T-helper 1 cell (primary cell): ENCODE results near the gene LRRC10.
"Not testable (repeated sequence)": the region's sequence is repeated elsewhere in the genome, so short reads cannot be mapped to it uniquely, and the experiment has no call there.

Experiments used
- DNase-seq, 5 donors: peaks; one replicate each; pipeline ENCODE4 v3.0.0-alpha.2; 2012 to 2020

LRRC10 gene

DNA sequence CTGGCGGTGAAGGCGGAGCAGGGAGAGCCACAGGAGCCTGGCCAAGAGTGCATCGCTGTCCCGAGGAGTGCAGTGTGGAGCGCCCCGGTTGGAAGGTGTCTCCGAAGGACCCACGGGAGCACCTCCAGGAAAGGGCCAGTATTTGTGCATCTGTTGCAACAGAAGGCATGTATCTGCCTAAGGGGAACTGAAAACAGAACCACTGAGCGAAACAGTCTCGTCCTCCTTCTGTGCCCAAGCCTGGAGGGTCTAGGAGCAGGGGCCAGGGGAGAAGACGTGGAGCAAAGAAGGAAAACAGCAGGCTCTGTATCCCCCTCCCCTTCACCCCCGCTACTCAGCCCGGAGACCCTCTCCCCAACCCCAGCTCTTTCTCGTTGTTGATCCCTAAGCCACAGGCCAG is 5.3 kb upstream of the LRRC10 start:
- DNase-seq: no peak

DNA sequence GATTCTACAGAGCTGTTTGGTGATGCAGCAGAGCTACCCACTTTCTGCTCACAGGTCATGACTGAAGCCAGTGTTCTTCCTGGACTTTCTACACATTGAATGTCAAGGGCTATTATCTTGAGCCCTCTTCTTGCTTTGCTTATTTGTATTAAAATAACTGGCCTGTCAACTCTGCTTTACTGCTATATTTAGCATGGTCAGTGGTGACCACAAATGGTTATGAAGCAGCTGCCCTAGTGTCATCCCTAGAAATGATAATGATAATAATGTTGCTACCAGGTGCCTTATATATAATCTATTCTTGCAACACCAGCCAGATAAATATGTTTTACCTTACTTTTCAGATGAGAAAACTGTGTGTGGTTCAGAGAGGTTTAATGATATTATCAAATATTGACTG is 2.6 kb upstream of the LRRC10 start:
- no peak for DNase-seq

DNA sequence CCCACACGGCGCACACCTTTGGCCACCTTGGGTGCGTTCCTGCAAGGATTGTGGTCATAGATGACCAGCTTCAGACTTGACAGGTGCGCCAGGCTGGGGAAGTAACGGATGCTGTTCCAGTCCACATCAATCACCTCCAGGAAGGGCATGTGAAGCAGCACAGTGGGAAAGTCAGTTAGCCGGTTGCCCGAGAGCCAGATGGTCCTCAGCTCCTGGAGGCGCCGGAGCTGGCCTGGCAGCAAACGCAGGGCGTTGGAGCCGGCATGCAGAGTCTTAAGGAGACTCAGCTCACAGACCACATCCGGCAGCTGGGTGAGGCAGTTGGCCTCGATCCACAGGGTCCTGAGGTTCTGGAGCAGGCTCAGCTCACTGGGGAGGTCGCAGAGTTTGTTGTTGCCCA is 581 bp downstream of the LRRC10 start:
- no peak for DNase-seq

GRCh38 chr12:69608114-69608513 is 2.6 kb downstream of the LRRC10 start:
- no peak for DNase-seq

GRCh38 chr12:69604275-69604674 is 6.4 kb downstream of the LRRC10 start:
- not testable (repeated sequence) for DNase-seq

DNA sequence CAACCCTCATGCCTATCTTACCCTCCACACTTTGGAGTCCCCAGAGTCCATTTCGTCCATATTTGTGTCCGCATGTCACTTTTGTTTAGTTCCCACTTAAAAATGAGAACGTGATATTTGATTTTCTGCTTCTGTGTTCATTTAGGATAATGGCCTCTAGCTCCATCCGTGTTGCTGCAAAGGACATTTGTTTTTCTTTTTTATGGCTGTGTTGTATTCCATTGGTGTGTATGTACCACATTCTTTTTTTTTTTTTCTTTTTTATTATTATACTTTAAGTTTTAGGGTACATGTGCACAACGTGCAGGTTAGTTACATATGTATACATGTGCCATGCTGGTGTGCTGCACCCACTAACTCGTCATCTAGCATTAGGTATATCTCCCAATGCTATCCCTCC is 7.2 kb downstream of the LRRC10 start:
- not testable (repeated sequence) for DNase-seq

GRCh38 chr12:69602954-69603353 is 7.8 kb downstream of the LRRC10 start:
- no peak for DNase-seq

GRCh38 chr12:69601962-69602685 is 8.6 kb downstream of the LRRC10 start:
- DNase-seq: no peak

DNA sequence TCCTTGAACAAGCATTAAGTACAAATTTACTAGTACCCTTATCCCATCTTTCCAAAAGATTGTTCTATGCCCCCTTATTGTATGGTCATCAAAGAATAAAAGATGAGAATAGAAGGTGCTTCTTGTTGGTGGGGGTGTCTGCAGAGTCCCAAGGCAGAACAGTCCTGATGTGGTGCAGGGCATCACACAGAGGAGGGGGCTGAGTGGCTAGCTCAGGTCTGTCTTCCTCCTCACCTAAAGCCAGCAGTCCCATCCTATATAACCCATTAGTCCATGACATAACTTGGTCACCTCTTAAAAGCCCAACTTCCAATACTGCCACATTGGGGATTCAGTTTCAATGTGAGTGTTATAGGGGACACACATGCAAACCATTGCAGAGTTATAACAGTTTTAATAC is 9.9 kb downstream of the LRRC10 start:
- DNase-seq: no peak

DNA sequence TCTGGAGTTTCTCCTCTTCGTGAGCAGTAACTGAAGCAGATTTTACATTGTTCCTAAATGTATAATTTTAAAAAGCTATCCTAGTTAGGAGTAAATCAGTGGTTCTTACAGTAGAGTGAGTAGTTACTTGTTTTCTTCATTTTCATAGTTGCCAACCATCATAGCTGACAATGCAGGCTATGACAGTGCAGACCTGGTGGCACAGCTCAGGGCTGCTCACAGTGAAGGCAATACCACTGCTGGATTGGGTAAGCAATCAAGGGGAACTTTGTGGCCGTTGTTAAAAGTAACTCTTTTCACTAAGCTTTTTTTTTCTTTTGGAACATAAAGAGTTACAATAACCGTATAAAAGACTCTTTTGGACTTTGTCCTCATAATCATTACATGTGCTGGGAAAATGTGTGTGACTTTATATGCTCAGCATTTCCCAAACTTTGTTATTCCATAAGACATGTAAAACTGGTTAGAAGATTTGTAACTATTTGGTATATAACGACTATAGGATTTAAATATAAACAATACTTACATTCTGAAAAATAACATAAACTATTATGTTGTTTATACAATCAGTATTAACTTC is 12.4 kb downstream of the LRRC10 start:
- DNase-seq: no peak

GRCh38 chr12:69595689-69596088 is 15.0 kb downstream of the LRRC10 start:
- DNase-seq: no peak

- no peak for DNase-seq
Measured at GRCh38 chr12:69589082-69589481, 21.6 kb downstream of the LRRC10 start.

DNA sequence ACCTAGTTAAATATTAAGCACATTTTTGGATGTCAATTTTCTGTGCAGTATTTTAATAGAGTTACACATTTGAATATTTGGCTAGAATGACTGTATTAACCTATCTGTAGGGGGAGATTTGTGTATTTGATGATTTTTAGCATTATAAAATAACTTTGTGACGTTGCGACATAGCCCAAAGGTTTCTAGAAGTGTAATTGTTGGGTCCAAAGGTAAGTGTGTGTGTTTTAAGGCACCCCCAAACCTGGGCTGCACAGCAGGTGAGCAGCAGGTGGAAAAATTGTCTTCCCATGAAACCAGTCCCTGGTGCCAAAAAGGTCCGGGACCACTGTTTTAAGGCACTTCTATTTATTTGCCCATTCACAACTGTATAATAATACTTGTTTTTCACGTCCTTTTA is 22.2 kb downstream of the LRRC10 start:
- DNase-seq: no peak

DNA sequence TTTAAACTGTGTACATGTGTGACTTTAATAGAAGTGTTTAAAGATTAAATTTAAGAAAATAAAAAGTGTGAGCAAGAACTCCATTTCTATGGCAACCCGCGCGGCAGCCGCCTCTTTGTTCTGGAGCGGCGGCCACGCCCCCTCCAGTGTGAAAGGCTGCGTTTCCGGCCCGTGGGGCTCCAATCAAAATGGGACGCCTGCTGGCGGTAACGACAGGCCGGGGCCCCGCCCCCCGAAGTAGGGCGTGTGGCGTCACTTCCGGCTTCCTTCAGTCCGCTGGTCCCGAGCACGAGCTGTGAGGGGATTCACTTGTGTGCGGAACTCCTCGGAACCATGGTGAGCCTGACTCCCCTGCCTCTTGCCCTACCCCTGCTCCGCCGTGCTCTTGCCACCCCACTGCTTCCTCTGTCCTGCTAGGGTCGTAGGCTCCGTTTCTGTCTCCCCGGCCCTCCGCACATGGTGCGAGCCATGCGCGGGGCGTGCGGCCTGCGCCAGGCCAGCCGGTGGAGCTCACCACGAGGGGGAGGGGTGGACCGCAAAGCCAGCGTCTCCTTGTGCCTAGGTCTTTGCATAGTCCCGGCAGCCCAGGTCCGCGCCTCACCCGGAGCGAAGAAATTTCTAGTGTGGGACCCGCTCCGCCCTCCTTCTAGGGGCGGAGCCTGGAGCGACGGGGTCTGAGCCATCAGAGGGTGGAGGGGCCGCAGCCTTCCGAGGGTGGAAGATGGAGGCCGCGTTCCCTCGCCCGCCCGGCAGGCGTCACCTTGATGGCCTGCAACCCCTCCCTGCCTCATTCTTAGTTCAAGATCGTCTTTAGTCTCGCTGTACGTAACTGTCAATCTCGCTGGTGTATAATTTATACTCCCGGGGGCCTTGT is 25.3 kb downstream of the LRRC10 start, which contains the start of gene CCT2:
Gene CCT2, plus strand, starts transcription at position 271 of the 874 bp plus-strand sequence. Its CDS starts 63 bp downstream, at position 334.
- peak; percentile 92 to 97 (median 96) for DNase-seq

GRCh38 chr12:69583203-69583602 is 27.5 kb downstream of the LRRC10 start:
- no peak for DNase-seq

DNA sequence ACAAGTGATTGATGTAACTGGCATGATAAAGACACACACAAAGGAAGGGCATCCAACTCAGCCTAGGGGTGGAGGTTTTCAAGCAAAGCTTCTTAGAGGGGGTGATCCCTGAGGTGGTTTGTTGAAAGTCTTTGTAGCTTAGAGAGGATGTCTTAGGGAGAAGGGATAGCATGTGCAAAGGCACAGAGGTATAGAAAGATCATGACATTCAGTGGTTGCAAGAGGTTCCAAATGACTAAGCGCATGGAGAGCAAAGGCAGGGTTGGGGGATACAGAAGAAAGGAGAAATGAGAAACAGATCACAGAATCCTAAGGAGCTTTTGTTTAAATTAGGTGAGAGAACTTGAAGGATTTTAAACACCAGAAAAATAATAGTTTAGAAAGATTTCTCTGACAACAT is 30.6 kb downstream of the LRRC10 start:
- DNase-seq: no peak

GRCh38 chr12:69579029-69579428 is 31.7 kb downstream of the LRRC10 start:
- DNase-seq: no peak

- DNase-seq: no peak
Measured at GRCh38 chr12:69578283-69578682, 32.4 kb downstream of the LRRC10 start.

DNA sequence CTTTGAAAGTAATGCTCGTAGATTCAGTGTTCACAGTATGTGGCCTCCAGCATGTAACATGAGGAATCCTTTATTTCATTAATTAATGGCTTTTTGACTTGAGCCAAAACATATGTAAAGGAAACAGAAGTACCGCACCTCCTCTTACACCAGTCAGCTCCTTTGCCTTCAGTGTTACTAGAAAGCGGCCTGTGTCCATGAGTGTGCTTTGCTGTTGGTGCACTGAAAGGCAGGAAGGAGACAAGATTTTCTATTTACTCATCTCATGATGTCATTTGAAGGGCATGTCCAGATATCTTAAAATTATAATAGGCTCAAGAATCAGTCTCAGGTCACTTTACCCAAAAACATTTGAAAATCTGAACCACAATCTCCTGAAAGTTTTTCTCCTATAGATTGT is 35.4 kb downstream of the LRRC10 start:
- no peak for DNase-seq

- peak; percentile 17 to 48 (median 38) for DNase-seq
Measured at GRCh38 chr12:69570545-69571399, 39.9 kb downstream of the LRRC10 start.

GRCh38 chr12:69570000-69570516 is 40.6 kb downstream of the LRRC10 start:
- DNase-seq: no peak

DNA sequence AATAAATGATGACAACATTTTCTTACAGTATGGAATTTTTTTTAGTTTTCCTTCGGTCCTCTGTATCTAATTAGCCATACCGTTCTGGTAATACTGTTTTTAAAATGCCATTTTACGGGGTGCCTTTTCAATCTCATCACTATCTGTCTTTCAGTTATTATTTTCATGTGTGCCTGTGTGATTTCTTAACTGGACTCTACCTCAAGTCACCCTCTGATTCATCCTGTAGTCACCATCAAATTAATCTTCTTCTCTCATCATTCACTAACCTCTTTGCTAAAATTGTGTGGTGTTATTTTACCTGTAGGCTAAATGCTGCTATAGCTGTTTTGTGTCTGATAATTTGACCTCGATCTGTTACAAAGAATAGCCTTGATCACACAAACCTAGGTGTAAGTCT is 41.5 kb downstream of the LRRC10 start:
- DNase-seq: no peak
